Fibroblast of lung (primary cell): Measurements from ENCODE around the gene SBNO1.

Experiments used
- EZH2 ChIP-seq: IDR thresholded peaks from 2 replicates; pipeline ENCODE4 v1.5.1; 2012; ENCODE audit warnings: low read length, control low read depth, mild to moderate bottlenecking; ENCODE audit errors: missing control alignments
- TF ChIP-seq, protein P1 (sequence below), 2 donors: IDR thresholded peaks in 1 of 2; conservative IDR thresholded peaks in 1 of 2; 1 replicate in 1 of 2; 2 replicates in 1 of 2; pipeline ENCODE4 v1.5.1; 2011 to 2012; ENCODE audit warnings: low read length in 2 of 2, control low read depth in 1 of 2, inconsistent platforms in 1 of 2, low read depth in 1 of 2, mild to moderate bottlenecking in 1 of 2

DNA sequence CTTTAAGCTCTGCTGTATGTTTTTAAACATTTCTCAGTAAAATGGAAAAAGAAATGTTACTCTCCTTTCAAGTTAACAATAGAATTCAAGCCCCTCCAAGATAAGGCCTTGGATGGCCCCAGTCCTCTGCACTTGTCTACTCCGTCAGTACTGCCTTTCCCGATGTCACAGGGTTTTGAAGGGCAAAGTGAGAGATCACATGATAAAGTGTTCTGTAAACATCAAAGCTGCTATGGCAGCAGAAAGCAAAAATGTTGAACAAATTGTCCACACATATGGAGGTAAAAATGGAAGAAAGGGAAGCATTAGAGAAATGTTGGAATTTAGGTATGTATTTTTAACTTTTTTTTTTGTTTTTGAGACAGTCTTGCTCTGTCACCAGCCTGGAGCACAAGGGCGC lies 59.5 kb downstream of the SBNO1 start:
- TF ChIP-seq, protein P1, sequence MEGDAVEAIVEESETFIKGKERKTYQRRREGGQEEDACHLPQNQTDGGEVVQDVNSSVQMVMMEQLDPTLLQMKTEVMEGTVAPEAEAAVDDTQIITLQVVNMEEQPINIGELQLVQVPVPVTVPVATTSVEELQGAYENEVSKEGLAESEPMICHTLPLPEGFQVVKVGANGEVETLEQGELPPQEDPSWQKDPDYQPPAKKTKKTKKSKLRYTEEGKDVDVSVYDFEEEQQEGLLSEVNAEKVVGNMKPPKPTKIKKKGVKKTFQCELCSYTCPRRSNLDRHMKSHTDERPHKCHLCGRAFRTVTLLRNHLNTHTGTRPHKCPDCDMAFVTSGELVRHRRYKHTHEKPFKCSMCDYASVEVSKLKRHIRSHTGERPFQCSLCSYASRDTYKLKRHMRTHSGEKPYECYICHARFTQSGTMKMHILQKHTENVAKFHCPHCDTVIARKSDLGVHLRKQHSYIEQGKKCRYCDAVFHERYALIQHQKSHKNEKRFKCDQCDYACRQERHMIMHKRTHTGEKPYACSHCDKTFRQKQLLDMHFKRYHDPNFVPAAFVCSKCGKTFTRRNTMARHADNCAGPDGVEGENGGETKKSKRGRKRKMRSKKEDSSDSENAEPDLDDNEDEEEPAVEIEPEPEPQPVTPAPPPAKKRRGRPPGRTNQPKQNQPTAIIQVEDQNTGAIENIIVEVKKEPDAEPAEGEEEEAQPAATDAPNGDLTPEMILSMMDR (conservative IDR thresholded peaks at IDR 0.05 in 1 of 2, IDR thresholded peaks at IDR 0.05 in 1 of 2; ENCODE audit: low read depth in 1 of 2, low read length in 2 of 2): no peak
- TF ChIP-seq EZH2: no peak
